LoVo (cell line): Measurements from ENCODE around the gene ZNF324.
"Not testable (repeated sequence)": the region's sequence is repeated elsewhere in the genome, so short reads cannot be mapped to it uniquely, and the experiment has no call there.

Experiments
- DNase-seq: peaks from one replicate; pipeline ENCODE4 v3.0.0-alpha.2; 2016; ENCODE audit warnings: low spot score

Gene ZNF324

GRCh38 chr19:58466760-58467589 is at the start of gene ZNF324:
Gene ZNF324, plus strand, starts transcription at chr19:58467080. Its CDS starts 2,106 bp downstream, at chr19:58469186.
- peak; percentile 96 for DNase-seq

- DNase-seq = no peak
Observed at GRCh38 chr19:58428617-58429016, 38.3 kb upstream of the ZNF324 start.

- DNase-seq = no peak
Observed at GRCh38 chr19:58429745-58430144, 37.1 kb upstream of the ZNF324 start.

- no peak for DNase-seq
Observed at GRCh38 chr19:58434217-58434616, 32.7 kb upstream of the ZNF324 start.

- no peak for DNase-seq
Observed at GRCh38 chr19:58439576-58440554, 27.0 kb upstream of the ZNF324 start, which contains the start of gene ZNF132. Gene ZNF132, minus strand, starts transcription at chr19:58440153. Its CDS starts 332 bp downstream, at chr19:58439821.

- no peak for DNase-seq
Observed at GRCh38 chr19:58440556-58440955, 26.3 kb upstream of the ZNF324 start.

GRCh38 chr19:58442986-58443385 is 23.9 kb upstream of the ZNF324 start:
- not testable (repeated sequence) for DNase-seq

GRCh38 chr19:58448860-58449259 is 18.0 kb upstream of the ZNF324 start:
- not testable (repeated sequence) for DNase-seq

- DNase-seq = not testable (repeated sequence)
Observed at GRCh38 chr19:58449980-58450379, 16.9 kb upstream of the ZNF324 start.

GRCh38 chr19:58450856-58451357 is 16.0 kb upstream of the ZNF324 start:
- no peak for DNase-seq

- DNase-seq = peak; percentile 96
Observed at GRCh38 chr19:58451358-58452101, 15.3 kb upstream of the ZNF324 start, which contains the start of gene ZNF324B. Gene ZNF324B, plus strand, starts transcription at chr19:58451622. Its CDS starts 2,080 bp downstream, at chr19:58453702.

- no peak for DNase-seq
Observed at GRCh38 chr19:58453743-58454142, 13.1 kb upstream of the ZNF324 start.

- DNase-seq = no peak
Observed at GRCh38 chr19:58455306-58455705, 11.6 kb upstream of the ZNF324 start.

- DNase-seq = no peak
Observed at GRCh38 chr19:58456111-58456510, 10.8 kb upstream of the ZNF324 start.

GRCh38 chr19:58460039-58460438 is 6.8 kb upstream of the ZNF324 start:
- no peak for DNase-seq

GRCh38 chr19:58466089-58466759 is 656 bp upstream of the ZNF324 start:
- no peak for DNase-seq

- DNase-seq = no peak
Observed at GRCh38 chr19:58468216-58468839, 1.4 kb downstream of the ZNF324 start.

- DNase-seq = no peak
Observed at GRCh38 chr19:58469241-58470013, 2.5 kb downstream of the ZNF324 start.

- not testable (repeated sequence) for DNase-seq
Observed at GRCh38 chr19:58470837-58471543, 4.1 kb downstream of the ZNF324 start.
